HL-60 (cell line): ENCODE measurements around the gene GALNS.

ENCODE experiments used
- DNase-seq, 2 experiments: peaks; one replicate each; pipeline ENCODE4 v3.0.0-alpha.2; 2010 to 2020; ENCODE audit warnings: low read depth in 1 of 2, low spot score in 1 of 2
- H3K27ac ChIP-seq: fragments of 250-450 bp; sonication (Bioruptor Pico); replicated peaks from 2 replicates; pipeline ENCODE4 v1.5.1; 2020; ENCODE audit warnings: mild to moderate bottlenecking, moderate library complexity
- H3K27me3 ChIP-seq: fragments of 250-450 bp; sonication (Bioruptor Pico); 2 replicates; pipeline ENCODE4 v1.5.1; 2021; ENCODE audit warnings: mild to moderate bottlenecking, moderate library complexity; ENCODE audit not compliant: insufficient read depth, poor library complexity, severe bottlenecking
- H3K4me3 ChIP-seq: replicated peaks from 2 replicates; pipeline ENCODE4 v1.5.1; 2011; ENCODE audit warnings: mild to moderate bottlenecking, control low read depth, low read length; ENCODE audit not compliant: insufficient read depth
- CTCF ChIP-seq: IDR thresholded peaks from one replicate; pipeline ENCODE4 v1.5.1; 2011; ENCODE audit warnings: low read length, control low read depth, inconsistent platforms; ENCODE audit not compliant: insufficient read depth
- GABPA ChIP-seq: IDR thresholded peaks from 2 replicates; pipeline ENCODE4 v1.6.1; 2012; ENCODE audit warnings: low read depth
- POLR2AphosphoS5 ChIP-seq: IDR thresholded peaks from 2 replicates; pipeline ENCODE4 v1.6.1; 2012; ENCODE audit warnings: low read depth
- REST ChIP-seq: IDR thresholded peaks from 2 replicates; pipeline ENCODE4 v1.6.1; 2012; ENCODE audit warnings: low read depth; ENCODE audit not compliant: insufficient replicate concordance
- SPI1 ChIP-seq: IDR thresholded peaks from 2 replicates; pipeline ENCODE4 v1.6.1; 2012; ENCODE audit warnings: low read depth, mild to moderate bottlenecking, borderline replicate concordance

GALNS gene

GRCh38 chr16:88827727-88828126 is 29.0 kb downstream of the GALNS start:
- TF ChIP-seq SPI1 (no peak), GABPA (no peak), CTCF (no peak), POLR2AphosphoS5 (no peak), REST (no peak)
- Histone ChIP-seq H3K27me3 (no peaks in the 10 kb centered on the region), H3K4me3 (no peak overlapping the region), H3K27ac (no peak overlapping the region)
- no peak for DNase-seq

DNA sequence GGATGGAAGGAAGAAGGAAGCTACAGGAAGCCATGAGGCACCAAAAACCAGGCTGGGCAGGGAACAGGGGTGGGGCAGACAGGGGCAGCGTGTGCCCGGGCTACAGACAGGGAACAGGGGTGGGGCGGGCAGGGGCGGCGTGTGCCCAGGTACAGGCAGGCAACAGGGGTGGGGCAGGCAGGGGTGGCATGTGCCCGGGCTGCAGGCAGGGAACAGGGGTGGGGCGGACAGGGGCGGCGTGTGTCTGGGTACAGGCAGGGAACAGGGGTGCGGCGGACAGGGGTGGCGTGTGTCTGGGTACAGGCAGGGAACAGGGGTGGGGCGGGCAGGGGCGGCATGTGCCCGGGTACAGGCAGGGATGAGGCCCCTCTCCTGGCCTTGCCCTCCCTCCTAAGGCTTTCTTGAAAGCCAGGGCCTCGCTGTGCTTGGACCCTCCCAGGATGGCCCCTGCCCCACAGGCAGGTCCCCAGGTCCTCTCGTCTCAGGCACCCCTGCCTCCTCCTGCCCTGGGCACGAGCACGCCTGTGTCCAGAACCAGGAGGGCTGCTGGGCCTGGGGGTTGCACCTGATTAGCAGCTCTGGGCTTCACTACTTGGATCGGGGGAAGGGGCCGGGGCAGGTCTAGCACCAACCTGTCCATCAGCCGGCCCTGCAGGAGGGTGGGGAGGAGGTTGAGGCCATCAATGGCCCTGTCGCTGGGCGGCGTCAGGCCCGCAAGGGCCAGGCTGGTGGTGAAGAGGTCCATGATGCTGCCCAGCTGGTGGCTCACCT is 30.5 kb downstream of the GALNS start:
- DNase-seq, result no peak
- Histone ChIP-seq H3K27ac (no peak overlapping the region), H3K4me3 (no peak overlapping the region), H3K27me3 (no peaks in the 10 kb centered on the region)
- TF ChIP-seq CTCF (no peak), POLR2AphosphoS5 (no peak), SPI1 (no peak), REST (no peak)

DNA sequence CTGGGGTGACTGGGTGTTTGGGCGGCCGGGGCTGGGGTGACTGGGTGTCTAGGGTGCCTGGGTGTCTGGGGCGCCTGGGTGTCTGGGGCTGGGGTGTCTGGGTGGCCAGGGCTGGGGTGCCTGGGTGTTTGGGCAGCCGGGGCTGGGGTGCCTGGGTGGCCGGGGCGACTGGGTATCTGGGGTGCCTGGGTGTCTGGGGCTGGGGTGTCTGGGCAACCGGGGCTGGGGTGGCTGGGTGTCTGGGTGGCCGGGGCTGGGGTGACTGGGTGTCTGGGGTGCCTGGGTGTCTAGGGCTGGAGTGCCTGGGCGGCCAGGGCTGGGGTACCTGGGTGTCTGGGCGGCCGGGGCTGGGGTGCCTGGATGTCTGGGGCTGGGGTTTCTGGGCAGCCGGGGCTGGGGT is 31.6 kb downstream of the GALNS start:
- TF ChIP-seq POLR2AphosphoS5, result no peak
- no peak for TF ChIP-seq REST
- TF ChIP-seq SPI1, result no peak
- no peak for TF ChIP-seq GABPA
- TF ChIP-seq CTCF, result no peak
- no peak overlapping the region for H3K27ac ChIP-seq
- H3K4me3 ChIP-seq, result no peak overlapping the region
- DNase-seq, result no peak
- H3K27me3 ChIP-seq, result no peaks in the 10 kb centered on the region
